Epithelial cell of esophagus (primary cell): ENCODE data around the gene TMEM200A.

ENCODE experiments used
- DNase-seq: peaks from one replicate; pipeline ENCODE4 v3.0.0; 2010; ENCODE audit warnings: low read depth
- H3K4me3 ChIP-seq: 2 replicates; pipeline ENCODE4 v1.5.1; 2011; ENCODE audit warnings: mild to moderate bottlenecking, low read length, control low read depth
- CTCF ChIP-seq: IDR thresholded peaks from 2 replicates; pipeline ENCODE4 v1.5.1; 2011; ENCODE audit warnings: low read depth, mild to moderate bottlenecking, low read length, control low read depth, inconsistent platforms; ENCODE audit not compliant: insufficient read depth; ENCODE audit errors: missing control alignments

Gene TMEM200A

DNA sequence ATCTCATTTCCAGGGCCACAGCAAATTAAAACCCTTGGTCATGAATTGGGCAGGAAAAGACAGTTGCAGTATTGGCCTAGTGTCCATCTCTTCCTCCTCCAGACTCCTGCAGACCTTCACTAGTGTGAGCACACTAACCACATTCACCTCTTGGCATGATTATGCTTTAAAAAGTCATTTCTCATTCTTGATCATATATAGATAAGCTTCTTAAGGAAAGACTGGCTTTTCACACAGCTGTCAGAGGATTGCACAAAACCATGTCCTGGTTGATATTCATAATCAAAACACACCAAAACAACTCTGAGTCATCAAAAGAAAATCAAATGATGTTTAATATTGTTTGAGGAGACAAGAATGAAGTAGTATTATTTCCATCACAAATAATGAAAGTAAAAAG, 52.1 kb downstream of the TMEM200A start:
- peak; percentile 9 for DNase-seq
- H3K4me3 ChIP-seq, result no peak overlapping the region
- no peak for TF ChIP-seq CTCF

DNA sequence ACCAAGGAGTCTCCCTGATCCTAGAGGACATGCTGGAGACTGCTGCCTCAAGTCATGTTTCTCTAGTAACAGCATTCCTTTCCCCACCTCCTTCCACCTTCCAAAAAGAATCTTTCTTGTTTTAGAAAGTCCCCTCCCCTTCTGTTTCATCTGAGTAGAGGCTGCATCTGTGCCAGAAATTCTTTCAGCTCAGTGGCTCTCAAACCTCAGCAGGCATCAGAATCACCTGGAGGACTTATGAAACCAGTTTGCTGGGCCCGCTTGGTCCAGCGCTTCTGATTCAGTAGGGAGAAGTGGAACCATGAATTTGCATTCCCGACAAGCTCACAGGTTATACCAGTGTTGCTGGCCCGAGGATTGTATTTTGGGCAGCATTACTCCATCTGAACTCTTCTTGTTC, 55.1 kb downstream of the TMEM200A start:
- no peak for TF ChIP-seq CTCF
- no peak overlapping the region for H3K4me3 ChIP-seq
- no peak for DNase-seq

DNA sequence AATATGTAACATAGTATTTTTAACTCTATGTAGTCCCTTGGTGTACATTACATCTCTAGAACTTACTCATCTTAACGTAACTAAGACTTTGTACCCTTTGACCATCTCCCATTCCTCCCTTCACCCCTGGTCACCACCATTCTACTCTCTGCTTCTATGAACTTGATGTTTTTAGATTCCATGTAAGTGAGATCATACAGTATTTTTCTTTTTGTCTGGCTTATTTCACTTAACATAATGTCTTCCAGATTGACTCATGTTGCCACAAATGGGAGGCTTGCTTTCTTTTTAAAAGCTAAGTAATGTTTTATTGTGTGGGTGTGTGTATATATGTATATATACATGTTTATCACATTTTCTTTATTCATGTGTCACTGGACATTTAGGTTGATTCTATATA, 55.8 kb downstream of the TMEM200A start:
- no peak for DNase-seq

GRCh38 chr6:130423044-130423443, 57.2 kb downstream of the TMEM200A start:
- no peak for TF ChIP-seq CTCF
- DNase-seq, result no peak
- no peak overlapping the region for H3K4me3 ChIP-seq

More for the DNA sequence above, 55.8 kb downstream of the TMEM200A start:
- TF ChIP-seq CTCF, result no peak
- no peak overlapping the region for H3K4me3 ChIP-seq

DNA sequence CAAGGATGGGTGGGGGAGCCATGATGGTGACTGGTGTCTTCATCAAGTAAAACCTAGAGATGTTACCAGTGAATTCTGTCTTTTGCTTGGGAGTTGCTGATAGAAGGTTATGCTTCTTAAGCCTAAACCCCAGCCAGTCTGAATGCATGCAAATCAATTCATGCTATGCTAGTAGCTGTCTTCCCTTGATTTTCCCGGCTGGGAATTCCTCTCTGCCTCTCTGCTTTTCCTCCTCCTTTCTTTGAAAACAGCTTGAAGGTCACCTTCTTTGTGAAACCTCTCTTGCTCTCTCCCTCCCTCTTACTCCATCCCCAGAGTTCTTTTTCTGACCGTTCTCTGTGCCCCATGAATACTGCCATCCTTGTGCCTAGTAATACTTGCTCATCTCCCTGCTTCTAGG, 58.9 kb downstream of the TMEM200A start:
- no peak for DNase-seq
- H3K4me3 ChIP-seq, result no peak overlapping the region
- no peak for TF ChIP-seq CTCF

GRCh38 chr6:130425537-130425936, 59.7 kb downstream of the TMEM200A start:
- TF ChIP-seq CTCF, result no peak
- no peak for DNase-seq
- no peak overlapping the region for H3K4me3 ChIP-seq

DNA sequence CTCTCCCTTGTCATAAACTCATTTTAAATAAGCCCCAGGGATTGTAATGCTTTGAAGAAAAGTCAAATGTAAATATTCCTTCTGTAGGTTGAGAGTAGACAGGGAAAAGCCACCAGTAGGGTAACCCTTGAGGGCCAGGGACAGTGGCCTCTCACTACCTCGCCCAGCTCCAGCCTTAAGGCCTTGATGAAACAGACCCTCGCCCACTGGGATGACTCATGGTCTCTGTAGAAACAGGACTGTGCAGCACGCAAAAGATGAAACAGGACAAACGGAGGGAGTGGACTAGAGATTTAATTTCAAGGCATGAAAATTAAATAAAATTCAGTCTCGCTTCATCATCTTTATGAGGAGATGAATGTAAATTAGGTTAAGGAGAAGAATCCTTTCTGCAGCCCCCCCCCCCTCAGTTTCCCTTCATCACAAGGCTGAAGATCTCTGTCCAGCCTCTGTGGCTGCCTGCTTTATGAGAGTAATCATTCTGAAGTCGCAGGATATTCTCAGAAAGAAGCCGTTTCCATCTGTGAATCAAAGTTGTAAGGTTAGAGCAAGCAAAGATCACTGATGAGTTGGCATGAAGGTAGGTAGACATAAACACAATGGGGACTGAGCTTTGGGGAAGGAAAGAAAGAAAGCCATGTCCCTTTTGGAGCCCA, 60.4 kb downstream of the TMEM200A start:
- TF ChIP-seq CTCF, result no peak
- peak; percentile 10 for DNase-seq
- H3K4me3 ChIP-seq, result no peak overlapping the region
